BLaER1 treated with 17β-estradiol and CSF1 and Interleukin-3, amounts not matched to agents 10 nM and 100 nM (cell line): ENCODE data around the gene NCOA3.

Experiments used
- H3K27ac ChIP-seq, 11 experiments: shearing (Covaris generic); formaldehyde crosslinking; 2 replicates each; pipeline ENCODE4 v1.8.1; 2022
- H3K27me3 ChIP-seq, 11 experiments: shearing (Covaris generic); formaldehyde crosslinking; 2 replicates each; pipeline ENCODE4 v1.8.1; 2022
- H3K36me3 ChIP-seq, 11 experiments: shearing (Covaris generic); formaldehyde crosslinking; 2 replicates each; pipeline ENCODE4 v1.8.1; 2022
- H3K4me1 ChIP-seq, 10 experiments: shearing (Covaris generic); formaldehyde crosslinking; 2 replicates each; pipeline ENCODE4 v1.8.1; 2022
- H3K4me2 ChIP-seq, 11 experiments: shearing (Covaris generic); formaldehyde crosslinking; 2 replicates each; pipeline ENCODE4 v1.8.1; 2022
- H3K4me3 ChIP-seq, 10 experiments: shearing (Covaris generic); formaldehyde crosslinking; 2 replicates each; pipeline ENCODE4 v1.8.1; 2022
- H3K9ac ChIP-seq, 11 experiments: shearing (Covaris generic); formaldehyde crosslinking; 2 replicates each; pipeline ENCODE4 v1.8.1; 2022
- H3K9me3 ChIP-seq, 11 experiments: shearing (Covaris generic); formaldehyde crosslinking; replicated peaks in 1 of 11; 2 replicates each; pipeline ENCODE4 v1.8.1; 2022
- H4K20me1 ChIP-seq, 11 experiments: shearing (Covaris generic); formaldehyde crosslinking; 2 replicates each; pipeline ENCODE4 v1.8.1; 2022
- Cebpa-rat ChIP-seq, 11 experiments: shearing (Covaris generic); IDR thresholded peaks; 2 replicates each; pipeline ENCODE4 v1.8.1; 2022

The NCOA3 gene

DNA sequence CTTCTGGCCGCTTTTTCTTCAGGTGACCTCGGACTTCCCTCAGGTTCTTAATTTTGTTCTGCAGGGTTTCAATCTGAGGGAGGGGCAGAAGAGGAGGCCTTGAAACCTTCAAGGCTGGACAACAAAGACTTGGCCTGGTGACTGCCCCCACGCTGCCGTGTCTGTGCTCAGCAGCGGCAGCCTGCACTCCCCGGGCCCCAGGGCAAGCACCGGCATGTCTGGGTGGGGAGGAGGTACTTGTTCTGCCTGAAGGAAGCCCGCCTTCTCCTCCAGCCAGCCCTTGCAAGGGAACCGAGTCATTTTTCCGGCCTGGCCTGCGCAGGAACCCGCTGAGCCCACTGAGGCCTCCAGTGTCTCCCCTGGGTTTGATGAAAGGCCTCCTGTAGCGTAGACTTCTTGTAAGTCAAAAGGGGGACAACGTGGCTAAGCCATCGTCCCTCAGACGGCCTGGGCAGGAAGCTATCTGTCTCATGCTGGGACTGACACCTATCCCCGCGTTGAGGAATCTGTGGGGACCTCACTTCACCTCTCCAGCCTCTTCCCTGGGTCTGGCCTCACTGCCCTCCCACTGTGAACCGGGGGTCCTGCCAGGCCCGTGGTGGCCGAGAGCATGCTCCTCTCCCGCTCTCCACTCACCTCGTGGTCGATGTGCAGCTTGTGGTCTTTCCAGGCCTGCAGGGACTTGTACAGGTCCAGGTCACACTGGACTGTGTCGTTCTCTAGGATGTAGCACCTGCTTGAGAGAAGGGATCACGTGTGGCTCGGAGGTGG lies 163.7 kb downstream of the NCOA3 start:
- no peak overlapping the region for H3K4me2 ChIP-seq
- no peak overlapping the region; a peak in 1 of 22 replicates for H3K9ac ChIP-seq
- peaks cover 0 to 55% (median 0%) of the 10 kb centered on the region in 11 experiments; a peak in 8 of 22 replicates for H4K20me1 ChIP-seq
- H3K9me3 ChIP-seq: no peaks in the 10 kb centered on the region
- H3K27ac ChIP-seq: no peak overlapping the region
- H3K36me3 ChIP-seq: peaks cover 0 to 67% (median 21%) of the 10 kb centered on the region in 11 experiments; a peak in 15 of 22 replicates
- no peaks in the 10 kb centered on the region for H3K27me3 ChIP-seq
- H3K4me1 ChIP-seq: peaks cover 5 to 37% (median 26%) of the 10 kb centered on the region in 10 experiments; a peak in 18 of 20 replicates
- TF ChIP-seq Cebpa-rat (IDR thresholded peaks at IDR 0.05): no peak
- no peak overlapping the region for H3K4me3 ChIP-seq

DNA sequence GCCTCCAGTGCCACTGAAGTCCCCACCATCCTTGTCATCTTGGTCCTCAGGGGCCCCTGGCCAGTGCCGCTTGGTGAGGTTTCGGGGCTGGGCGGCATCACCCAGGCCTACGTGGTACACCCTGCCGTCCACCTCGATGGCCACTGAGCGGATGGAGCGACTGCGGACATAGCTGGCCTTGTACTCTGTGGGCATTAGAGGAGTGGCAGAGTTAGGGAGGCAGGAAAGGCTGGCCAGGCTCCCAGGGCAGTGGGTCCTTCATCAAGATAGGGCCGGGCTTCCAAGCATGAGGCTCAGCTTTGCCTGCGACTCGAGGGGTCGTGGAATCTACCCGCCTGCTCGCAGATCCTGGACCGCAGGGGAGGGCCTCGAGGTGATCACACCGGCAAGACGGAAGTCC lies 164.6 kb downstream of the NCOA3 start:
- peaks cover 5 to 30% (median 23%) of the 10 kb centered on the region in 10 experiments; a peak in 18 of 20 replicates for H3K4me1 ChIP-seq
- H3K9ac ChIP-seq: no peak overlapping the region
- H3K27me3 ChIP-seq: no peaks in the 10 kb centered on the region
- no peak overlapping the region for H3K4me2 ChIP-seq
- peaks cover 0 to 51% (median 0%) of the 10 kb centered on the region in 11 experiments; a peak in 8 of 22 replicates for H4K20me1 ChIP-seq
- H3K27ac ChIP-seq: no peak overlapping the region
- H3K9me3 ChIP-seq: no peaks in the 10 kb centered on the region
- H3K4me3 ChIP-seq: no peak overlapping the region
- H3K36me3 ChIP-seq: peaks cover 0 to 63% (median 12%) of the 10 kb centered on the region in 11 experiments; a peak in 14 of 22 replicates
- no peak for TF ChIP-seq Cebpa-rat (IDR thresholded peaks at IDR 0.05)

DNA sequence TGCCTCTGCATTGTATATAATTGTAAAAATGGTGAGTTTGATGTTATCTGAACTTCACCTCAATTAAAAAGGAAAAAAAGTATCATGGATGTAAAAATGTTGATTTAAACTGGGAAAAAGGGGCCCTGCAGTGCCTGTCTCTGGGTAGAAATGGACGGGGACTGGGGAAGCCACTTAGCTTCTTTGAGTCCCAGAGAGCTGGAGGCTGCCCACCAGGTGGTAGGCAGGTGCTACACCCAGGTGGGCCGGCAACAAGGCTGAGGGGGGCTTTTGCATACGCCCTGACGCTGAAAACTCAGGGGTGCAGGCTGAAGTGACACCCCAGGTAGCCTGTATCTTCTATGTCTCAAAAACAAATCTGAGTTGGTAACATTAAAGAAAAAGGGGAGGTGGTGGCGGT lies 165.4 kb downstream of the NCOA3 start:
- Histone ChIP-seq H3K27ac (no peak overlapping the region), H4K20me1 (peaks cover 0 to 43% (median 0%) of the 10 kb centered on the region in 11 experiments; a peak in 7 of 22 replicates), H3K4me3 (no peak overlapping the region), H3K27me3 (no peaks in the 10 kb centered on the region), H3K36me3 (peaks cover 0 to 61% (median 4%) of the 10 kb centered on the region in 11 experiments; a peak in 10 of 22 replicates), H3K4me2 (peak overlapping the region in 8 of 11 experiments; percentile 9 to 65 (median 44); a peak in 13 of 22 replicates), H3K9me3 (no peaks in the 10 kb centered on the region), H3K4me1 (peaks cover 5 to 30% (median 23%) of the 10 kb centered on the region in 10 experiments; a peak in 18 of 20 replicates), H3K9ac (no peak overlapping the region)
- no peak for TF ChIP-seq Cebpa-rat (IDR thresholded peaks at IDR 0.05)

DNA sequence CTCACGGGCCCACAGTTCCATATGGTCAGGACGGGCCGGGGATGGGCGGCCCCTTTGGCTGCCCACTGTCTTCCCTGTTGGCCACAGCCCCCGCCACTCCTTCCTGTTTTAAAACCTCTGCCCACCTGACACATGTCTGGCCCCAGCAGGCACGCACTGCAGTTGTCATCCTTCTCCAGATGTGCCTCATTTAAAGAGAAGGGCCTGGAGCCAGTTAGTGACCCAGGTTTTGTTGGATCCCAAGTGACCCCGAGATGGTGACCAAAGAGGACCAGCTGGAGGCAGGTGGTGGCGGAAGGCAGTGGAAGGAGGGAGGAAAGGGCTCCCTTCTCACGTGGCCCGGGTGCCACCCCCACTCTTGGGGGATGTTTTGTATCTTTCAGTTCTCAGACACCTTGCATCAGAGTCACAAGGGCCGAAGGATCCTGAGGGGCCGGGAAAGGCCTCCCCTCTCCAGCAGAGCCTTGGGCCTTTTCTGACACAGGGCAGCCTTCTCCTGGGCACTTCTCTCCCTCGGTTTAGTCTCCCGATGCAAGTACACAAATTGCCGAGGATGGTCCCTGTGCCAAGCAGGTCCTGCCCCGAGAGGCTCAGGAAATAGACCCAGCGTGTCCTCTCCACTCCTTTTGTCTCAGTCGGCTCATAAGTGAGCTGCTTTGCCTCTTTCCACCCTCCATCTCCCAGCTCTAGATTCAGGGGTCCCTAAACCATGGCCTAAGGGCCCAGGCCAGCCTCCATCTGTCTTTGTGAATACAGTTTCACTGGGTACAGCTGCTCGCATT lies 166.0 kb downstream of the NCOA3 start:
- no peaks in the 10 kb centered on the region for H3K27me3 ChIP-seq
- peaks cover 0 to 36% (median 0%) of the 10 kb centered on the region in 11 experiments; a peak in 7 of 22 replicates for H4K20me1 ChIP-seq
- H3K9ac ChIP-seq: no peak overlapping the region
- H3K4me1 ChIP-seq: peaks cover 5 to 30% (median 23%) of the 10 kb centered on the region in 10 experiments; a peak in 18 of 20 replicates
- H3K27ac ChIP-seq: no peak overlapping the region
- no peak for TF ChIP-seq Cebpa-rat (IDR thresholded peaks at IDR 0.05)
- no peaks in the 10 kb centered on the region for H3K9me3 ChIP-seq
- H3K4me3 ChIP-seq: no peak overlapping the region
- peak overlapping the region in 9 of 11 experiments; percentile 13 to 65 (median 44); a peak in 14 of 22 replicates for H3K4me2 ChIP-seq
- H3K36me3 ChIP-seq: peaks cover 0 to 61% (median 0%) of the 10 kb centered on the region in 11 experiments; a peak in 4 of 22 replicates

DNA sequence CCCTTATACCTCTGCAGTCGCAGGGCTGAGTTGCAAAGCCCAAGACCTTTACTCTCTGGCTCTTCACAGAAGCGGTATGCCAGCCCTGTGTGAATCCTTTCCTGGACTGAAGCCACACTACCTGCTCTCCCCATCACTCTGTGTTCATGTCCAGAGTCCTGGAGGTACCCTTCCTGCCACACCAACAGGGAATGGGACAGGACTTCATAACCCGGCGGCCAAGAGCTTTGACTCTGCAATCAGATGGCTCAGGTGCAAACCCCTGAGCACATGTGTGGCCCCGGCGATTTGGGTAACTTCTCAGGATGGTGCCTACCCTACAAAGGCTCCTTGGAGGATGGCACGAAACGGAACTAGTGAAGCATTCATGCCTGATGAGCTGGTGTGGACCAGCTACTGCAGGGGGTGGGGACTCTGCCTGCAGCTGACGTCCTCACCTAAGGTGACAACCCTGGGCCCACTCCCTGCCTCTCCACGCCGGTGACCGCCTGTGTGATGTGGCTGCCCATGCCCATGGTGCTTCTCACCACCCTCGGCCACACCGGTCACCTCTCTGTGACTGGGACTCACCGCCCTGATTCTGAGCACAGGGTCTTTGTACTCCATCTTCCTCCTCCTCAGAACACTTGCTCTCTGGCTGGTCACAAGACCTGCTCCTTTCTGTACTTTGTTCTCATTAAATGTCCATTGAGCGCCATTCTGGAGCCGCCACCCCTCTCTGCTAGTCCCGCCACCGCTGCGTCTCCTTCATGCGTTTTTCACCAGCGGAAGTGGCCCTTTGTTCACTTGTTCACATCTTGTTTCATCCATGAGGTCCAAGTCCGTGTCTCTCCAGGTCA lies 166.8 kb downstream of the NCOA3 start:
- no peak overlapping the region for H3K4me3 ChIP-seq
- H3K36me3 ChIP-seq: peaks cover 0 to 61% (median 0%) of the 10 kb centered on the region in 11 experiments; a peak in 4 of 22 replicates
- peaks cover 0 to 28% (median 0%) of the 10 kb centered on the region in 11 experiments; a peak in 6 of 22 replicates for H4K20me1 ChIP-seq
- no peak overlapping the region for H3K27ac ChIP-seq
- H3K9me3 ChIP-seq: no peaks in the 10 kb centered on the region
- no peaks in the 10 kb centered on the region for H3K27me3 ChIP-seq
- no peak for TF ChIP-seq Cebpa-rat (IDR thresholded peaks at IDR 0.05)
- peak overlapping the region in 8 of 11 experiments; percentile 19 to 65 (median 44); a peak in 12 of 22 replicates for H3K4me2 ChIP-seq
- H3K9ac ChIP-seq: no peak overlapping the region
- peaks cover 5 to 29% (median 23%) of the 10 kb centered on the region in 10 experiments; a peak in 18 of 20 replicates for H3K4me1 ChIP-seq

DNA sequence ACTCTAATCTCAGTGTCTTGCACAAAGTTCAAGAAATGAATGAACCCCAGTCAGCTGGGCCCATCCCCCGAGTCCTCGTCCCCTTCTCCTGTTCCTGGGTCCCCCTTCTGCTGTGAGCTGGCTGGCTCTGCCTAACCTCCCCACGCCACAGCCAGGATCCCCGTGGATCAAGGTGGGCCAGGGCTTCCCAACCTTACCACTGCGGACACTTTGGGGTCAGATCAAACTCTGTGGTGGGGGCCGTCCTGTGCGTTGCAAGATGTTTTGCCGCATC lies 167.4 kb downstream of the NCOA3 start:
- H3K9me3 ChIP-seq: no peaks in the 10 kb centered on the region
- peaks cover 2 to 26% (median 22%) of the 10 kb centered on the region in 10 experiments; a peak in 18 of 20 replicates for H3K4me1 ChIP-seq
- peaks cover 0 to 64% (median 0%) of the 10 kb centered on the region in 11 experiments; a peak in 4 of 22 replicates for H3K36me3 ChIP-seq
- TF ChIP-seq Cebpa-rat (IDR thresholded peaks at IDR 0.05): no peak
- H3K27me3 ChIP-seq: no peaks in the 10 kb centered on the region
- H3K27ac ChIP-seq: no peak overlapping the region
- peak overlapping the region in 4 of 11 experiments; percentile 43 to 65 (median 54); a peak in 4 of 22 replicates for H3K4me2 ChIP-seq
- no peak overlapping the region for H3K4me3 ChIP-seq
- H4K20me1 ChIP-seq: peaks cover 0 to 23% (median 0%) of the 10 kb centered on the region in 11 experiments; a peak in 5 of 22 replicates
- no peak overlapping the region for H3K9ac ChIP-seq

DNA sequence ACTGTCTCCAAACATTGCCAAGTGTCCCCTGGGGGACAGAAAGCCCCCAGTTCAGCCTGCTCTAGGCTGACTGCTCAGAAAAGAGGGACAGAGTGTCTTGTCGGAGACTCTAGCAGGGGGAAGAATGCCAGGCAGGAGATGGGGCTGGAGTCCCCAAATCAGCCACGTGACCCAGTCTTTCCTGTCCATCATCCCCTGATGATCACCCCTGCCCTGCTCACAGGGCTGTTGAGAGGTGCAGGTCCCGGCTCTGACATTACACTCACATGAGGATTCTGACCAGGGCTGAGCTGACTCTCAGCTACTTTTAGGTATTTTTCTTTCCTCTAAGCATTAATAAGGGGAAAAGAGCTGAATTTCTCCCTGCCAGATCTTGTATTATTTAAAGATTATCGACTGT lies 167.8 kb downstream of the NCOA3 start:
- Histone ChIP-seq H3K27me3 (no peaks in the 10 kb centered on the region), H3K4me1 (peaks cover 0 to 24% (median 20%) of the 10 kb centered on the region in 10 experiments; a peak in 15 of 20 replicates), H3K9me3 (no peaks in the 10 kb centered on the region), H3K36me3 (peaks cover 0 to 67% (median 0%) of the 10 kb centered on the region in 11 experiments; a peak in 4 of 22 replicates), H3K27ac (no peak overlapping the region), H4K20me1 (peaks cover 0 to 19% (median 0%) of the 10 kb centered on the region in 11 experiments; a peak in 3 of 22 replicates), H3K9ac (no peak overlapping the region), H3K4me3 (no peak overlapping the region), H3K4me2 (0 out of 22 replicates have a peak overlapping the region, but pooled peaks of 1 of the 11 experiments have one; percentile 65)
- no peak for TF ChIP-seq Cebpa-rat (IDR thresholded peaks at IDR 0.05)
